Neuronal stem cell (in vitro differentiated cells): ENCODE results near the gene UNK.

Source experiments
- DNase-seq: peaks from one replicate; pipeline ENCODE4 v3.0.0-alpha.2; 2013; ENCODE audit warnings: low spot score
- H2AFZ ChIP-seq: one replicate; pipeline ENCODE4 v1.6.1; 2013; ENCODE audit warnings: mild to moderate bottlenecking, low read length, inconsistent platforms
- H2AK5ac ChIP-seq: 2 replicates; pipeline ENCODE4 v1.6.1; 2013; ENCODE audit warnings: low read depth, mild to moderate bottlenecking, inconsistent platforms, low read length, moderate library complexity, mixed read lengths
- H2BK120ac ChIP-seq: 2 replicates; pipeline ENCODE4 v1.6.1; 2013; ENCODE audit warnings: low read depth, mild to moderate bottlenecking, inconsistent platforms, low read length, moderate library complexity, mixed read lengths
- H2BK12ac ChIP-seq: one replicate; pipeline ENCODE4 v1.6.1; 2013; ENCODE audit warnings: low read length, inconsistent platforms
- H2BK15ac ChIP-seq: 2 replicates; pipeline ENCODE4 v1.6.1; 2013; ENCODE audit warnings: mild to moderate bottlenecking, low read length, inconsistent platforms, mixed read lengths
- H2BK5ac ChIP-seq: one replicate; pipeline ENCODE4 v1.6.1; 2013; ENCODE audit warnings: inconsistent platforms, mild to moderate bottlenecking, low read length, moderate library complexity
- H3K14ac ChIP-seq: one replicate; pipeline ENCODE4 v1.6.1; 2013; ENCODE audit warnings: low read length, inconsistent platforms
- H3K18ac ChIP-seq: 2 replicates; pipeline ENCODE4 v1.6.1; 2013; ENCODE audit warnings: low read length, inconsistent platforms
- H3K23ac ChIP-seq: 2 replicates; pipeline ENCODE4 v1.6.1; 2013; ENCODE audit warnings: low read depth, mild to moderate bottlenecking, mixed read lengths, low read length, inconsistent platforms; ENCODE audit not compliant: poor library complexity
- H3K27ac ChIP-seq: replicated peaks from 3 replicates; pipeline ENCODE4 v1.5.1; 2013; ENCODE audit warnings: low read length, inconsistent platforms
- H3K27me3 ChIP-seq, 3 experiments: 2 replicates each; pipeline ENCODE4 v1.6.1; 2013; ENCODE audit warnings: low read length in 3 of 3, mild to moderate bottlenecking in 2 of 3, inconsistent platforms in 1 of 3, low read depth in 1 of 3, mixed read lengths in 1 of 3, moderate library complexity in 1 of 3; ENCODE audit not compliant: control insufficient read depth in 3 of 3, insufficient read depth in 3 of 3
- H3K36me3 ChIP-seq, 2 donors: replicated peaks in 1 of 2; 2 replicates each; pipeline ENCODE4 v1.6.1; 2013; ENCODE audit warnings: low read length in 2 of 2; ENCODE audit not compliant: control insufficient read depth in 2 of 2, insufficient read depth in 2 of 2
- H3K4ac ChIP-seq: 2 replicates; pipeline ENCODE4 v1.6.1; 2013; ENCODE audit warnings: inconsistent platforms, mild to moderate bottlenecking, low read length, moderate library complexity
- H3K4me1 ChIP-seq, 2 donors: 1 replicate in 1 of 2; 2 replicates in 1 of 2; pipeline ENCODE4 v1.6.1; 2013; ENCODE audit warnings: low read length in 2 of 2, low read depth in 1 of 2; ENCODE audit not compliant: control insufficient read depth in 2 of 2, insufficient read depth in 1 of 2
- H3K4me2 ChIP-seq: one replicate; pipeline ENCODE4 v1.6.1; 2013; ENCODE audit warnings: mild to moderate bottlenecking, low read length, inconsistent platforms; ENCODE audit not compliant: insufficient read depth, poor library complexity, severe bottlenecking
- H3K4me3 ChIP-seq, 2 donors: 2 replicates each; pipeline ENCODE4 v1.5.1; 2013; ENCODE audit warnings: low read length in 2 of 2, mild to moderate bottlenecking in 2 of 2, inconsistent platforms in 1 of 2, moderate library complexity in 1 of 2
- H3K79me1 ChIP-seq: one replicate; pipeline ENCODE4 v1.6.1; 2013; ENCODE audit warnings: low read depth, mild to moderate bottlenecking, inconsistent platforms, low read length, moderate library complexity
- H3K9ac ChIP-seq: one replicate; pipeline ENCODE4 v1.6.1; 2013; ENCODE audit warnings: mild to moderate bottlenecking, low read depth, low read length, inconsistent platforms; ENCODE audit not compliant: poor library complexity
- H3K9me3 ChIP-seq, 2 donors: replicated peaks in 1 of 2; 2 replicates each; pipeline versions ENCODE3 to v1.6.1; 2013; ENCODE audit warnings: low read length in 2 of 2, mild to moderate bottlenecking in 2 of 2, inconsistent platforms in 1 of 2, low read depth in 1 of 2, mixed read lengths in 1 of 2, moderate library complexity in 1 of 2; ENCODE audit not compliant: control insufficient read depth in 2 of 2, insufficient read depth in 1 of 2
- H4K8ac ChIP-seq: one replicate; pipeline ENCODE4 v1.6.1; 2013; ENCODE audit warnings: low read depth, mild to moderate bottlenecking, inconsistent platforms, low read length, moderate library complexity
- H4K91ac ChIP-seq: one replicate; pipeline ENCODE4 v1.6.1; 2013; ENCODE audit warnings: low read length, low read depth, mild to moderate bottlenecking, inconsistent platforms; ENCODE audit not compliant: poor library complexity
- WGBS, 2 donors: extraction: QIAGEN DNeasy Blood & Tissue Kit; methylation state at CpG; one replicate each; pipeline ENCODE4 v1.1.7; 2013; ENCODE audit warnings: missing lambda C conversion rate in 2 of 2, mixed read lengths in 1 of 2; ENCODE audit not compliant: insufficient read length in 2 of 2, insufficient replicate concordance in 1 of 2; ENCODE audit errors: extremely low coverage in 2 of 2; 5-methylcytosine and 5-hydroxymethylcytosine counted together

The UNK gene

DNA sequence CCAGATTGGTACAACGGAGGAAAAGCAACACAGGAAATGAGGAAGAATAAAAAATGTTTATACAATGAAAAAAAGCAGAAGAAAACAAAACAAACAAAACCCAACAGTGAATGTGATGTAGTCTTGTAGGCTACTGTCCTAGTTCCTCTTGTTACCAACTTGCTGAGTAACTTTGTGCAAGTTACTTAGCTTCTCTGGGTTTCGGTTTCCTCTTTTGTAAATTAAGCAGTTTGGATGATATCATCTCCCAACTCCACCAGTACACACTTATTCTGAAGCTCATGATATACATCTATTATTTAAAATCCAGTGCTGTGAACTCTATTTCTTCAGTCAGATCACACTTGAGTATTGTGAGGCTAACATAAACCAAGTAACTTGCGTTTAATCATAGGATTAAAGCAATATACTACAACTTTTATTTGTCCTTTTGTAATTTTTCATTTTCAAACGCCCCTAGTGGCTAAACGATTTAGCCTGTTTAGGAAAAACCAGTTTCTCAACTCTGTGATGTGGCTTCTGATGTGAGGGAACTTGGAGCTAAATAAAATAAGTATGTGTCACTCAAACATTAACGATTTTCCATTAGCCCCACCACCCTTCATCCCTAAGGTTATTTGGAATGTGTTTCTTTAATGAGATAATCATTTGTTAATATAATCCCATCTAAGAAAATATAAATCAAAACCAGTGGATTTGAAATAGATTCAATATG is 1.4 kb upstream of the UNK start:
- Histone ChIP-seq H2BK12ac (no peak overlapping the region), H3K27ac (no peak overlapping the region), H2AFZ (peak overlapping the region; percentile 62), H3K4me1 (peaks cover 4 to 21% of the 10 kb centered on the region in 2 donors), H3K9me3 (peaks cover 0 to 10% of the 10 kb centered on the region in 2 donors), H3K27me3 (no peaks in the 10 kb centered on the region), H3K4me2 (no peak overlapping the region), H3K14ac (no peak overlapping the region), H2AK5ac (no peak overlapping the region), H3K23ac (no peak overlapping the region), H4K91ac (no peak overlapping the region), H3K36me3 (peaks cover 3 to 27% of the 10 kb centered on the region in 2 donors), H3K4me3 (no peak overlapping the region), H4K8ac (no peak overlapping the region), H2BK120ac (no peak overlapping the region), H2BK5ac (no peak overlapping the region), H3K18ac (no peak overlapping the region), H3K79me1 (peaks cover 8% of the 10 kb centered on the region), H3K4ac (no peak overlapping the region), H3K9ac (no peak overlapping the region), H2BK15ac (no peak overlapping the region)
- no peak for DNase-seq
- no CpG with 5 or more reads among the region's 6 CpGs for WGBS, 2 donors

GRCh38 chr17:75783803-75784472 is 668 bp upstream of the UNK start:
- H3K27me3 ChIP-seq: no peaks in the 10 kb centered on the region
- DNase-seq: no peak
- H2AK5ac ChIP-seq: peak overlapping the region; percentile 9
- no peak overlapping the region for H2BK5ac ChIP-seq
- H2BK12ac ChIP-seq: no peak overlapping the region
- peaks cover 4 to 21% of the 10 kb centered on the region in 2 donors for H3K4me1 ChIP-seq
- H2AFZ ChIP-seq: peak overlapping the region; percentile 50
- H3K79me1 ChIP-seq: peaks cover 8% of the 10 kb centered on the region
- peak overlapping the region; percentile 11 for H3K18ac ChIP-seq
- no peak overlapping the region for H4K91ac ChIP-seq
- WGBS, 2 donors: no CpG with 5 or more reads among the region's 20 CpGs
- no peak overlapping the region for H2BK15ac ChIP-seq
- peak overlapping the region; percentile 22 for H3K4me2 ChIP-seq
- peaks cover 0 to 24% of the 10 kb centered on the region in 2 donors for H3K36me3 ChIP-seq
- no peak overlapping the region for H3K9ac ChIP-seq
- H3K23ac ChIP-seq: no peak overlapping the region
- H4K8ac ChIP-seq: no peak overlapping the region
- no peak overlapping the region for H2BK120ac ChIP-seq
- no peak overlapping the region for H3K4ac ChIP-seq
- H3K4me3 ChIP-seq: peak overlapping the region in 1 of 2 donors; percentile 51
- no peak overlapping the region for H3K14ac ChIP-seq
- peaks cover 0 to 12% of the 10 kb centered on the region in 2 donors for H3K9me3 ChIP-seq
- peak overlapping the region; percentile 55 for H3K27ac ChIP-seq

DNA sequence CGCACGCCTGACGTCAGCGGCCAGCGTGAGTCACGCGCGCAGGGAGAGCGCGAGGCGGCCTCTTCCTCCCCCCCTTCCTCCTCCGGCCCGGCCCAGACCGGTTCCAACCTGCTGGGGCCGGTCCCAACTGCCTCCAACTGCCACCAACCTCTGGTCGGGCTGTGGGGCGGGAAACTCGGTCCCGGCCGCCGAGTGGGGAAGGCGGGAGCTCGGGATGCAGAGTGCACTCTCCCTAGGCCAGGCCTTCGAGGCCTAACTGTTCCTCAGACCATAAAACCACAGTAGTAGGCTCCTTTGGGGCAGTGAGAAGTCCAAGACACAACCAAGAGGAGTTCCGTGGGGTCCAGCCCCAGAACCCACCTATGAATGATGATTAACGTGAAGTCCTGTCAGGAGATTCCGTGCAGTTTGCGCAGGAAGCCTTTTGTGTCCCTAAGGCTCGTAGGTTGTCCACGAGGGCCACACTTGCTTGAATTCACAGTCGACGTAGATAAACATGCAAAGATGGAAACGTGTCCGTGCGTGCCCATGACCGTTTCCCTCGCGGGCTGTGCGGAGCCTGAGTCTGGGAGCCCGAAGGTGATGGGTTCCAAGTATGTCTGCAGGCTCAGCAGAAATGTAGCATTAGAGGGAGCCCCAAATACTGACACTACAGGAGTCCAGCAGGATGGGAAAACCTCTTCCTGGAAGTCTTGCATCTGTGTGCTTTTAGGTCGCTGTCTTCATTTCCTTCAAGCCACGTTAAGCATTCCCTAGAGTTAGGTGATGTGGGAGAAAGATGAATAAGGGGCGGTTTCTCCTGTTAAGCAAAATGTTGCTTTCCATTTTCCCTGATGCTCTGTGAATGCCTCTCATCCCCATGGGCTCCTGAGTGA is 647 bp downstream of the UNK start:
- Histone ChIP-seq H3K4me2 (peak overlapping the region; percentile 84), H2BK15ac (peak overlapping the region; percentile 0), H3K23ac (peak overlapping the region; percentile 95), H3K9ac (peak overlapping the region; percentile 98), H3K18ac (peak overlapping the region; percentile 84), H2BK5ac (peak overlapping the region; percentile 57), H3K79me1 (peaks cover 6% of the 10 kb centered on the region), H3K4ac (peak overlapping the region; percentile 54), H3K36me3 (peaks cover 0 to 31% of the 10 kb centered on the region in 2 donors), H3K4me3 (peak overlapping the region; percentile 51 to 90), H2BK120ac (peak overlapping the region; percentile 52), H4K8ac (no peak overlapping the region), H2AFZ (peak overlapping the region; percentile 87), H2AK5ac (peak overlapping the region; percentile 99), H3K27ac (peak overlapping the region; percentile 98), H3K27me3 (no peaks in the 10 kb centered on the region), H4K91ac (peak overlapping the region; percentile 94), H3K9me3 (peaks cover 0 to 12% of the 10 kb centered on the region in 2 donors), H3K14ac (peak overlapping the region; percentile 28), H3K4me1 (peaks cover 4 to 21% of the 10 kb centered on the region in 2 donors), H2BK12ac (no peak overlapping the region)
- no CpG with 5 or more reads among the region's 43 CpGs for WGBS, 2 donors
- peak; percentile 86 for DNase-seq
